ENCODE data around the gene SYT2. TPM values are rescaled to one million over a fixed set of nuclear protein-coding genes. Genes with fewer than 3 reads are reported as not detected.
A peak's percentile ranks its signal among the peaks of the same experiment; 100 is the strongest.

SYT2 gene
- total and polyA plus RNA-seq, 10 of the 15 experiments (the other 5 are each of a cell fraction or from before 2014, with no cell fraction given): not detected

- intact Hi-C loops (cut with micrococcal nuclease; ENCODE audit: unreplicated experiment) (no loop called here), in situ Hi-C loops (cut with MboI) (no loop called here)
- H3K4me2 ChIP-seq (ENCODE audit: control insufficient read depth, insufficient read depth): peak overlapping the region; percentile 71
- H3K4me3 ChIP-seq: no peak overlapping the region
- no peaks in the 10 kb centered on the region for H3K36me3 ChIP-seq (ENCODE audit: control insufficient read depth in 2 of 2, insufficient read depth in 2 of 2, low read length in 1 of 2)
- H3K9me3 ChIP-seq (replicated peaks; ENCODE audit: control insufficient read depth, insufficient read depth, low read length): no peaks in the 10 kb centered on the region
- 60% methylated on average over 7 of the region's 7 CpGs for WGBS (ENCODE audit: insufficient coverage, insufficient replicate concordance, low lambda C conversion rate, missing lambda C conversion rate)
- TF ChIP-seq CHD4 (IDR thresholded peaks at IDR 0.05): no peak
- no peak for TF ChIP-seq FOXM1 (IDR thresholded peaks at IDR 0.05; ENCODE audit: low read depth, low read length)
- TF ChIP-seq CEBPB (IDR thresholded peaks at IDR 0.05; ENCODE audit: borderline replicate concordance in 1 of 2, low read depth in 2 of 2, low read length in 2 of 2): no peak
- no peak for TF ChIP-seq IKZF1 (conservative IDR thresholded peaks at IDR 0.05)
- TF ChIP-seq JUND (IDR thresholded peaks at IDR 0.05; ENCODE audit: low read depth, low read length): no peak
- no peak for TF ChIP-seq JUNB (IDR thresholded peaks at IDR 0.05)
- POLR2A ChIA-PET: no interaction called here
- H3K27ac ChIP-seq (ENCODE audit: control insufficient read depth, insufficient read depth): no peak overlapping the region
- ATAC-seq (peak; percentile 3; the same call in 2 of the 3 replicates), DNase-seq (ENCODE audit: low read depth, low spot score) (no peak), FAIRE-seq (no peak)
- H4K20me1 ChIP-seq (ENCODE audit: control insufficient read depth, insufficient read depth): no peaks in the 10 kb centered on the region; the same call in 1 of the 2 replicates
- no TSS peak for BruUV-seq (replicated peaks)
- H2AFZ ChIP-seq (ENCODE audit: control insufficient read depth, low read depth, low read length): no peak overlapping the region
- no peak overlapping the region for H3K9ac ChIP-seq (ENCODE audit: control insufficient read depth, insufficient read depth, low read length)
- CTCF ChIA-PET: interaction anchor here (0.5 to 1.8 kb wide), 4 partner anchors 42 to 127 kb away, joined by 3 to 9 read pairs (median 4); no protein-coding TSS in a partner anchor
- RAD21 ChIA-PET (ENCODE audit: unreplicated experiment): interaction anchor here (1.0 kb wide), 1 partner anchor 29 kb away, joined by 3 read pairs; no protein-coding TSS in a partner anchor
- peaks cover 24% of the 10 kb centered on the region for H3K4me1 ChIP-seq (ENCODE audit: control insufficient read depth, insufficient read depth, low read length)
- H3K79me2 ChIP-seq (ENCODE audit: control insufficient read depth, insufficient read depth, low read length): no peaks in the 10 kb centered on the region
- H3K27me3 ChIP-seq (replicated peaks in 1 of 2; ENCODE audit: control insufficient read depth in 2 of 2, insufficient read depth in 2 of 2, low read length in 1 of 2): no peaks in the 10 kb centered on the region; a peak in 1 of 4 replicates
- SMC1A ChIA-PET (ENCODE audit: uncharacterized antibody, unreplicated experiment): interaction anchor here (1.4 kb wide), 1 partner anchor 59 kb away, joined by 3 read pairs; no protein-coding TSS in a partner anchor
Observed at GRCh38 chr1:202628646-202629215, 81.5 kb downstream of the SYT2 start.
